AG09309 (cell line): ENCODE results near the gene TEX2.
"Not testable (repeated sequence)": the region's sequence is repeated elsewhere in the genome, so short reads cannot be mapped to it uniquely, and the experiment has no call there.

Experiments
- DNase-seq: peaks from one replicate; pipeline ENCODE4 v3.0.0-alpha.2; 2010; ENCODE audit warnings: low read depth
- H3K4me3 ChIP-seq: 2 replicates; pipeline ENCODE4 v1.5.1; 2011; ENCODE audit warnings: mild to moderate bottlenecking, low read depth, low read length, moderate library complexity; ENCODE audit not compliant: control insufficient read depth
- TF ChIP-seq, protein P1 (sequence below): IDR thresholded peaks from 2 replicates; pipeline ENCODE4 v1.5.1; 2011; ENCODE audit warnings: mild to moderate bottlenecking, low read depth, low read length, inconsistent platforms; ENCODE audit not compliant: insufficient read depth, control insufficient read depth; ENCODE audit errors: missing control alignments

TEX2 gene

DNA sequence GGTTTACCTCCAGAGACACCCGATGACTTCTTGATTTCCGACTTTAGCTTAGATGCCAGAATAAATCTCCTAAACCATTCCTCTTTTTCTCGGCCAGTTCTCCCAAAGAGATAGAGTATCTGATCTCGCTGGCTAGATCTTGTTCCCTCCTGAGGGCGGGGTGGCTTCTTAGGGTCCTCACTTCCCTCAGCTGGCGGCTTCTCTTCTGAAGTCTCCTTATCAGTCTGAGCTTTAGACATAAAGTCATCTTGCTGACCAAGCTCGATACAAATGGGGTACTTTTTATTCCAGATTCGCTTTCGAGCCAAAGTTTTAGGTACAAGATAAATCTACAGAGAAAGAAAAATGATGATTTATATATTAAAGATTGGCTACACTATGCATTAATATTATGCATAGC, 69.5 kb downstream of the TEX2 start:
- TF ChIP-seq, protein P1, sequence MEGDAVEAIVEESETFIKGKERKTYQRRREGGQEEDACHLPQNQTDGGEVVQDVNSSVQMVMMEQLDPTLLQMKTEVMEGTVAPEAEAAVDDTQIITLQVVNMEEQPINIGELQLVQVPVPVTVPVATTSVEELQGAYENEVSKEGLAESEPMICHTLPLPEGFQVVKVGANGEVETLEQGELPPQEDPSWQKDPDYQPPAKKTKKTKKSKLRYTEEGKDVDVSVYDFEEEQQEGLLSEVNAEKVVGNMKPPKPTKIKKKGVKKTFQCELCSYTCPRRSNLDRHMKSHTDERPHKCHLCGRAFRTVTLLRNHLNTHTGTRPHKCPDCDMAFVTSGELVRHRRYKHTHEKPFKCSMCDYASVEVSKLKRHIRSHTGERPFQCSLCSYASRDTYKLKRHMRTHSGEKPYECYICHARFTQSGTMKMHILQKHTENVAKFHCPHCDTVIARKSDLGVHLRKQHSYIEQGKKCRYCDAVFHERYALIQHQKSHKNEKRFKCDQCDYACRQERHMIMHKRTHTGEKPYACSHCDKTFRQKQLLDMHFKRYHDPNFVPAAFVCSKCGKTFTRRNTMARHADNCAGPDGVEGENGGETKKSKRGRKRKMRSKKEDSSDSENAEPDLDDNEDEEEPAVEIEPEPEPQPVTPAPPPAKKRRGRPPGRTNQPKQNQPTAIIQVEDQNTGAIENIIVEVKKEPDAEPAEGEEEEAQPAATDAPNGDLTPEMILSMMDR: no peak
- no peak for DNase-seq
- no peak overlapping the region for H3K4me3 ChIP-seq

- no peak for DNase-seq
Measured at GRCh38 chr17:64192589-64192988, 70.5 kb downstream of the TEX2 start.

DNA sequence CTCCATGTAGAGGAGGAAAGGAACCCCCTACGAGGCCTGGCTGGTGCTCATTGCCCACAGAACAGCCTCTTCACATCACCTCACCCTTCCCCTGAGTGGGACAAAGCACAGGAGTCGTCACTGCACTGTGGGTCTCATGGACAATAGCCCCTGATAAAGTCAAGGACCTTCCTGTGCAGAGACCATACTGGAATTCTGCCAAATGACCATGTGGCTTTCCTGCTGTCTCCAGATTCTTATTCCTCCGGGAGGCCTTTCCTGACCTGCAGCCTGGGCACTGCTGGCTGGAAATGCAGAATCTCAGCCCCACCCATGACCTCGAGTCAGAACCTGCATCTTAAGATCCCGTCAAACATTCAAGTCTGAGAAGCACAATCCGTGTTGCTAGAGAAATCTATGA, 72.6 kb downstream of the TEX2 start:
- no peak for DNase-seq
- TF ChIP-seq, protein P1: no peak
- no peak overlapping the region for H3K4me3 ChIP-seq

More at GRCh38 chr17:64192589-64192988, 70.5 kb downstream of the TEX2 start:
- H3K4me3 ChIP-seq: no peak overlapping the region
- TF ChIP-seq, protein P1: no peak

DNA sequence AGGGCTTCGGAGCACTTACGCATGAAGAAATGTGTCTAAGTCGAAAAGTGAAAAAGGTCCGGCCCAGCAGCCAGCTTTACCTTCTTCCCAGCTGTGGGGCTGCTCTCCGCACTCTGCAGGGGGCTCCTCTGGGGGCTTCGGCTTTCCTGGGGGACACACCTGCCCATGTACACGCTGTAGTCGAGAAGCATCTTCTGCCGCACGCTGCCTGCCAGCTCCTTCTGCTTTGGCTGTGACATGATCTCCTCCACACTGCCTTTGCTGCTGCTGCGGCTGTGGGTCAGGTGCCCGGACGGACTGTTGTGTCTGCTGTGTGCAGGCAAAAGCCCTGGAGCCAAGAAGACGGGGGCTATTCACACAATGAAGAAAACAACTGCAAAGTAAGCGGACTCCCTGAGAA, 75.0 kb downstream of the TEX2 start:
- H3K4me3 ChIP-seq: no peak overlapping the region
- DNase-seq: no peak
- TF ChIP-seq, protein P1: no peak

- no peak for DNase-seq
- H3K4me3 ChIP-seq: no peak overlapping the region
- TF ChIP-seq, protein P1: no peak
Measured at GRCh38 chr17:64187093-64187895, 75.8 kb downstream of the TEX2 start.

GRCh38 chr17:64186171-64187092, 76.6 kb downstream of the TEX2 start:
- TF ChIP-seq, protein P1: no peak
- DNase-seq: no peak
- no peak overlapping the region for H3K4me3 ChIP-seq

GRCh38 chr17:64185557-64185956, 77.5 kb downstream of the TEX2 start:
- not testable (repeated sequence) for DNase-seq

More at GRCh38 chr17:64185557-64185956, 77.5 kb downstream of the TEX2 start:
- not testable (repeated sequence) for H3K4me3 ChIP-seq
